Esophagus muscularis mucosa (tissue), 4 donors: ENCODE measurements around the gene FXYD2.

Experiments used
- CTCF ChIP-seq, 3 experiments: fragments of 200-600 bp in 2 of 3; fragments of 450-650 bp in 1 of 3; sonication (generic) in 2 of 3; IDR thresholded peaks; one replicate each; pipeline ENCODE4 v1.5.1; 2017 to 2019; ENCODE audit warnings: antibody characterized with exemption in 3 of 3, mild to moderate bottlenecking in 2 of 3, moderate library complexity in 1 of 3
- EP300 ChIP-seq: sonication (generic); formaldehyde crosslinking; IDR thresholded peaks from one replicate; pipeline ENCODE4 v1.6.1; 2017; ENCODE audit warnings: antibody characterized with exemption
- POLR2A ChIP-seq: fragments of 450-650 bp; IDR thresholded peaks from one replicate; pipeline ENCODE4 v1.6.1; 2017; ENCODE audit warnings: antibody characterized with exemption, moderate library complexity, mild to moderate bottlenecking, low read depth
- POLR2AphosphoS5 ChIP-seq, 2 donors: sonication (generic); formaldehyde crosslinking; IDR thresholded peaks; one replicate each; pipeline ENCODE4 v1.6.1; 2017; ENCODE audit warnings: antibody characterized with exemption in 2 of 2

- TF ChIP-seq POLR2A (no peak), POLR2AphosphoS5 (IDR thresholded peaks at IDR 0.05) (no peak), EP300 (no peak), CTCF (IDR thresholded peaks at IDR 0.05) (no peak)
Measured at GRCh38 chr11:117840881-117841550, 16.5 kb upstream of the FXYD2 start.
